Hematopoietic multipotent progenitor cell (in vitro differentiated cells): Measurements from ENCODE around the gene GNAL. TPM values are rescaled to one million over a fixed set of nuclear protein-coding genes. Genes with fewer than 3 reads are reported as not detected.

ENCODE experiments used
- DNase-seq, 3 donors: peaks; one replicate each; pipeline ENCODE4 v3.0.0-alpha.2; 2011 to 2015; ENCODE audit warnings: low read depth in 2 of 3, low spot score in 2 of 3
- total RNA-seq: library from RNA; depleted of rRNA; stranded (reverse); fragments of >200 nt; gene quantifications from one replicate; pipeline ENCODE4 v1.2.3, GENCODE V29; 2012

Gene GNAL
- total RNA-seq, 1 donor: 0.27 TPM

- DNase-seq: no peak
Observed at GRCh38 chr18:11719050-11719449, 30.0 kb downstream of the GNAL start.

GRCh38 chr18:11719621-11720020, 30.6 kb downstream of the GNAL start:
- DNase-seq: no peak

GRCh38 chr18:11721720-11722119, 32.7 kb downstream of the GNAL start:
- DNase-seq: no peak

GRCh38 chr18:11724781-11725180, 35.7 kb downstream of the GNAL start:
- no peak for DNase-seq

GRCh38 chr18:11726556-11726955, 37.5 kb downstream of the GNAL start:
- no peak for DNase-seq

DNA sequence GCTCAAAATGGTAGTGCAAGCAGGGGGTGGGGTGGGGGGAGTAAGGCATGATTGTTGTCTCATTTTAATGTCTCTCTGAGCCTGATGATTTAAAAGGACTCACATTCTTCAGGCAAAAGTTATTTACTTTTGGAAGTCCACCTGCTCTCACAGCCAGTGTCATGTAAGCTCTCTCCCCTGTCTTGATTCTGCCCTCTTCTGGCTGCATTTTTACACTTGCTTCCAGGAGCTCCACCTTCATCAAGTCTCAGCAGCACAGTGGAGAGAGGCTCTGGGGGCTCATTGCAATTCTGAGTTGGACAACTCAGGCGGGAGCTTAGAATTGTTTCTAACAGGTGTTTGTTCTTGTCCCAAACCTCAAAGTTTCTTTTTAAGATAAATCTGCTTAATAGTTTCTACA, 39.2 kb downstream of the GNAL start:
- peak in 1 of 3 donors; percentile 37 for DNase-seq

GRCh38 chr18:11729556-11729955, 40.5 kb downstream of the GNAL start:
- no peak for DNase-seq

DNA sequence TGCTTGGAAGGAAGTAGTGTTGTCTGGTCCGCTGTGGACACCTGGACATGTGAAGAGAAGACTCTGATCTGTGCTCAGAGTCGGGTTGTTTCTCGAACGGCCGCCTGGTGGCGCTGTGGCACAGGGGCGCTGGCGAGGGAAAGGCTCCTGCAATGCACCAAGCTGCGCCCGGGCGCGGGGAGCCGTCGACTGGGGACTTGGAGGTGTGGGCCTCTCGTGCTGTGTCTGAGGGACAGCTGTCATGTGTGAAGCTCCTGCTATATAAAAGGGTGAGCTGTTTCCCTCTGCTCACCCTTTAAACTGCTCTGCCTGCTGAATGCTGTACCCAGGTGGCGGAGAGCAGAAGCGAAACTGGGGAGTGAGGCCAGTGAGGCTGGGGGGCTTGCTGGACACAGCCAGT, 44.0 kb downstream of the GNAL start:
- DNase-seq: peak; percentile 37 to 78 (median 58)

GRCh38 chr18:11736656-11737055, 47.6 kb downstream of the GNAL start:
- DNase-seq: no peak

GRCh38 chr18:11739893-11740292, 50.8 kb downstream of the GNAL start:
- DNase-seq: no peak

- DNase-seq: no peak
Observed at GRCh38 chr18:11740461-11740860, 51.4 kb downstream of the GNAL start.

GRCh38 chr18:11741505-11742145, 52.6 kb downstream of the GNAL start:
- DNase-seq: peak in 2 of 3 donors; percentile 19 to 40

DNA sequence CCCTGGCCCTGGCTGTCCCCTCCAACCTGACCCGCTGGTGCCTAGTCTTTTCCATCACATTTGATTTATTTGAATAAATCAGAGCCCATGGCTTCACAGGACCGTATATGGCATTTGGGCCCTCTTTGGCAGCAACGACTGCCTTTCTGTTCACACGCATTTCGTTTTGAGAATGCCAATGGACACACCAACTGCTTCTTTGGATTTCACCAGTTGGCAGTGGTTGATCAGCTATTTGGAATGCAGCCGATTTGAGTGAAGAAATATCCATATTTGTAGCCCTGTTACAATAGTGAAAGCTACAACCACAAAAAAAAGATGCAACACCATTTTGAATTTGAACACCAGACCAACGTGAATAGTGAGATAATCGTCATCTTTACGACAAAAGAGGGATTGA, 56.5 kb downstream of the GNAL start:
- DNase-seq: no peak

DNA sequence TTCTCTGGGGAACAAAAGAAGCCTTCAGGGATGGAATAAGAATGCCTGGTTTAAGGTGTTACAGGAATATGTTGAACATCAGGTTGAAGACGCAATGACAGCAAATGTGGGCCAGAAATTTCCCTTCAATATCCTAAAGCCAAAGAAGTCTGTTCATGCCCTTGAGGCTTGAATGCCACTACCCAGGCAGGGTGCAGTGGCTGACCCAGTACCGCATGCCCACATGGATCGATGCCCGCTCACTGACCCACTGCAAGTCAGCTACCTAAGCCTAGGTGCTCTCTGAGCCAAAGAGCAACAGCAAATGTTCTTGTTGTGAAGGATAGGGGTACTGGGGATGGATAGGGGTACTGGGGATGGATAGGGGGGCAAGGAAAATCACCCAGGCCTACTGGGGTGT, 58.2 kb downstream of the GNAL start:
- no peak for DNase-seq

GRCh38 chr18:11747731-11748130, 58.7 kb downstream of the GNAL start:
- no peak for DNase-seq

DNA sequence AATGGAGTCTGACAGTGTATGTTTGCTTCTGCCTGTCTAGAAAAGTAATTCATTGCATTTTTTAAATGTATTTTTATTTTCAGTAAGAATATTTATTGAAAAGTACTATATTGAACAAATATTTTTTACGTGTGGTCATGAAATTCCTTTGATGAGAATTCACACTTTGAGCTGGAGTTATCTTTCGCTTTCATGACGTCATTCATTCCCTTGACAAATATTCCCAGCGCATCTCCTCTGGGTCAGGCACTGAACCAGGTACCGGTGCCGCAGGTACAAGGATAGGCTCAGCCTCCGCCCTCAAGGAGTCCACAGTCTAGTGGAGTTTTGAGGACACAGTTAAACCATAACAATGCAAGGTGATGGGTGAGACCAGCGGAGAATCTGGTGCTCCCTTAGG, 60.2 kb downstream of the GNAL start:
- DNase-seq: no peak

DNA sequence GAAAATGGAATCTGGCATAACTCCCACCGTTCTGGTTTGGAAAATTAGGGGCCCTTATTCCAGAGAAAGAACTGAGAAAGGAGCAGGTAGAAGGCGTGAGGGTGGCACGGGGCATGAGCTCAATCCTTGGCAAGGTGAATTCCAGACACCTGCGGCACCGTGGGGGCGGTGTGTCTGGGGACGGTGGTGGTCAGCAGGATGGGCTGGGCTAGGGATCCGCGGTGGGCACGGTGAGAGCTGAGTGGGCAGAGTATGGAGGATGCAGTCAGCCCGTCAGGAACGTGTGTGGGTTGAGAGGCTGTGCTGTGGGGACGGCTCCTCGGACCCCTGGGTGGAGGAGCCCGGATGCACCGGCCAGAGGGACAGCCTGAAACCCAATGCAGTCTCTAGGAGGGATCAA, 61.1 kb downstream of the GNAL start:
- no peak for DNase-seq

GRCh38 chr18:11750581-11751310, 61.7 kb downstream of the GNAL start:
- no peak for DNase-seq

- no peak for DNase-seq
Observed at GRCh38 chr18:11751341-11752115, 62.5 kb downstream of the GNAL start.

GRCh38 chr18:11752116-11752911, 63.2 kb downstream of the GNAL start:
- DNase-seq: peak in 2 of 3 donors; percentile 46 to 62

DNA sequence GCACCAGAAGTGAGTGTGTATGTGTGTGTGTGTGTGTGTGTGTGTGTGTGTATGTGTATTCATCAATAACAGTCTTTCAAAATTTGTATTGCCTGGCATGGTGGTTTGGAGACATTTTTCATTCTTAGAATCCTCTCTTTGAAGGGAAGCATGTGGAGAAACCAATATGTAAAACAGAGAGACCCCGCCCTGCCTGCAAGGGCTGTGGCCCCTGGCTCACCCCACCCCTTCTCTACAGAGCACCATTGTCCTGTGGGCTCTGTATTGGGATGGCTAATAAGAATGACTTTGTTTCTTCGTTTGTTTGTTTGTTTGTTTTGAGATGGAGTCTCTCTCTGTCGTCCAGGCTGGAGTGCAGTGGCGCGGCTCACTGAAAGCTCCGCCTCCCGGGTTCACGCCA, 65.9 kb downstream of the GNAL start:
- no peak for DNase-seq
